ENCODE data around the gene PAK2. TPM values are rescaled to one million over a fixed set of nuclear protein-coding genes. Genes with fewer than 3 reads are reported as not detected.

The PAK2 gene
- total RNA-seq, 2 experiments from 2014 or later, result 24.5 to 95.6 TPM

GRCh38 chr3:196792771-196793170 lies 53.1 kb downstream of the PAK2 start:
- BruUV-seq (replicated peaks), result no TSS peak
- TF ChIP-seq EZH2phosphoT487 (IDR thresholded peaks at IDR 0.05; ENCODE audit: borderline replicate concordance, low read depth, low read length), result no peak
- TF ChIP-seq, protein P1, sequence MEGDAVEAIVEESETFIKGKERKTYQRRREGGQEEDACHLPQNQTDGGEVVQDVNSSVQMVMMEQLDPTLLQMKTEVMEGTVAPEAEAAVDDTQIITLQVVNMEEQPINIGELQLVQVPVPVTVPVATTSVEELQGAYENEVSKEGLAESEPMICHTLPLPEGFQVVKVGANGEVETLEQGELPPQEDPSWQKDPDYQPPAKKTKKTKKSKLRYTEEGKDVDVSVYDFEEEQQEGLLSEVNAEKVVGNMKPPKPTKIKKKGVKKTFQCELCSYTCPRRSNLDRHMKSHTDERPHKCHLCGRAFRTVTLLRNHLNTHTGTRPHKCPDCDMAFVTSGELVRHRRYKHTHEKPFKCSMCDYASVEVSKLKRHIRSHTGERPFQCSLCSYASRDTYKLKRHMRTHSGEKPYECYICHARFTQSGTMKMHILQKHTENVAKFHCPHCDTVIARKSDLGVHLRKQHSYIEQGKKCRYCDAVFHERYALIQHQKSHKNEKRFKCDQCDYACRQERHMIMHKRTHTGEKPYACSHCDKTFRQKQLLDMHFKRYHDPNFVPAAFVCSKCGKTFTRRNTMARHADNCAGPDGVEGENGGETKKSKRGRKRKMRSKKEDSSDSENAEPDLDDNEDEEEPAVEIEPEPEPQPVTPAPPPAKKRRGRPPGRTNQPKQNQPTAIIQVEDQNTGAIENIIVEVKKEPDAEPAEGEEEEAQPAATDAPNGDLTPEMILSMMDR (conservative IDR thresholded peaks at IDR 0.05; ENCODE audit: low read length), result no peak
- H3K79me2 ChIP-seq (ENCODE audit: insufficient read depth, low read depth, low read length), result peaks cover 11% of the 10 kb centered on the region; the same call in 1 of the 2 replicates
- H3K9me2 ChIP-seq (ENCODE audit: insufficient read depth, low read length), result no peaks in the 10 kb centered on the region
- ChIA-PET CTCF (ENCODE audit: unreplicated experiment) (no interaction called here), POLR2A (no interaction called here)
- no peak overlapping the region for H3K4me3 ChIP-seq (ENCODE audit: low read depth, low read length, poor library complexity, severe bottlenecking)
- H3K4me1 ChIP-seq (ENCODE audit: insufficient read depth, low read length, poor library complexity, severe bottlenecking), result no peaks in the 10 kb centered on the region
- H4K20me1 ChIP-seq (ENCODE audit: insufficient read depth, low read length), result no peaks in the 10 kb centered on the region
- H3K27ac ChIP-seq (ENCODE audit: low read depth, low read length, poor library complexity, severe bottlenecking), result no peak overlapping the region
- H3K36me3 ChIP-seq (ENCODE audit: insufficient read depth, low read length), result peaks cover 69% of the 10 kb centered on the region
- H3K4me2 ChIP-seq (ENCODE audit: low read length), result no peak overlapping the region
- intact Hi-C loops (cut with micrococcal nuclease; ENCODE audit: unreplicated experiment), result no loop called here
- H3K9me3 ChIP-seq (ENCODE audit: low read length), result peaks cover 24% of the 10 kb centered on the region
- no peak overlapping the region for H2AFZ ChIP-seq (ENCODE audit: low read length)
- no peak for DNase-seq (ENCODE audit: low spot score)

DNA sequence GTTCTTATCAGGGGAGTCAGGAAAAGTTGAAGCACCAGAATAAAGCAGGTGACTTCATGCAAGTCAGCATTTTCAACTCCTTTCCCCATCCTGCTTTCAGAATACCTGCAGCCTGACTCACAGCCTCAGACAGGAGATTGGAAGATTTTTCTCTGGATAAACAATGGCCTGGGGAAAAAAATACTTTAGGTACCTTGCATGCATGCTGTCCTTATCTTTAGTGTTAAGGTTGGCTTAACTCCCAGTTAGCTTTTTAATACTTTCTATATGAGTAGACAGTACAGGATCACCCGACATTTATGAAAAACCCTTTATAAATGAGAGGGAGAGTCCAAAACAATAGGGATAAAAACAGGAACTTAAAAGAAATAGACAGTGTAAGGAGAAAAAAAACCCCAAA lies 53.6 kb downstream of the PAK2 start:
- Histone ChIP-seq H3K4me2 (ENCODE audit: low read length) (no peak overlapping the region), H3K36me3 (ENCODE audit: insufficient read depth, low read length) (peaks cover 64% of the 10 kb centered on the region), H3K27ac (ENCODE audit: low read depth, low read length, poor library complexity, severe bottlenecking) (no peak overlapping the region), H3K4me1 (ENCODE audit: insufficient read depth, low read length, poor library complexity, severe bottlenecking) (no peaks in the 10 kb centered on the region), H3K4me3 (ENCODE audit: low read depth, low read length, poor library complexity, severe bottlenecking) (no peak overlapping the region), H4K20me1 (ENCODE audit: insufficient read depth, low read length) (no peaks in the 10 kb centered on the region), H3K79me2 (ENCODE audit: insufficient read depth, low read depth, low read length) (peaks cover 11% of the 10 kb centered on the region; the same call in 1 of the 2 replicates), H3K9me3 (ENCODE audit: low read length) (peaks cover 24% of the 10 kb centered on the region), H3K9me2 (ENCODE audit: insufficient read depth, low read length) (no peaks in the 10 kb centered on the region), H2AFZ (ENCODE audit: low read length) (no peak overlapping the region)
- TF ChIP-seq EZH2phosphoT487 (IDR thresholded peaks at IDR 0.05; ENCODE audit: borderline replicate concordance, low read depth, low read length), result no peak
- TF ChIP-seq, protein P1 (conservative IDR thresholded peaks at IDR 0.05; ENCODE audit: low read length), result no peak
- DNase-seq (ENCODE audit: low spot score), result no peak
- ChIA-PET POLR2A (interaction anchor here (0.7 kb wide), 1 partner anchor 350 kb away, joined by 3 read pairs; no protein-coding TSS in a partner anchor), CTCF (ENCODE audit: unreplicated experiment) (no interaction called here)
- intact Hi-C loops (cut with micrococcal nuclease; ENCODE audit: unreplicated experiment), result no loop called here
- no TSS peak for BruUV-seq (replicated peaks)

- Histone ChIP-seq H3K27ac (ENCODE audit: low read depth, low read length, poor library complexity, severe bottlenecking) (no peak overlapping the region), H3K4me2 (ENCODE audit: low read length) (no peak overlapping the region), H3K36me3 (ENCODE audit: insufficient read depth, low read length) (peaks cover 52% of the 10 kb centered on the region), H3K79me2 (ENCODE audit: insufficient read depth, low read depth, low read length) (peaks cover 16% of the 10 kb centered on the region), H3K4me3 (ENCODE audit: low read depth, low read length, poor library complexity, severe bottlenecking) (no peak overlapping the region), H2AFZ (ENCODE audit: low read length) (no peak overlapping the region), H4K20me1 (ENCODE audit: insufficient read depth, low read length) (no peaks in the 10 kb centered on the region), H3K9me2 (ENCODE audit: insufficient read depth, low read length) (no peaks in the 10 kb centered on the region), H3K4me1 (ENCODE audit: insufficient read depth, low read length, poor library complexity, severe bottlenecking) (no peaks in the 10 kb centered on the region), H3K9me3 (ENCODE audit: low read length) (peaks cover 16% of the 10 kb centered on the region)
- TF ChIP-seq, protein P1 (conservative IDR thresholded peaks at IDR 0.05; ENCODE audit: low read length), result no peak
- no peak for TF ChIP-seq EZH2phosphoT487 (IDR thresholded peaks at IDR 0.05; ENCODE audit: borderline replicate concordance, low read depth, low read length)
- ChIA-PET POLR2A (no interaction called here), CTCF (ENCODE audit: unreplicated experiment) (no interaction called here)
- DNase-seq (ENCODE audit: low spot score), result no peak
- intact Hi-C loops (cut with micrococcal nuclease; ENCODE audit: unreplicated experiment), result no loop called here
- no TSS peak for BruUV-seq (replicated peaks)
These were observed 54.8 kb downstream of the PAK2 start for GRCh38 chr3:196794467-196794866.
